CD14-positive monocyte (primary cell): ENCODE results near the gene PRKG2. TPM values are rescaled to one million over a fixed set of nuclear protein-coding genes. Genes with fewer than 3 reads are reported as not detected.

Source experiments
- DNase-seq, 3 donors: peaks; one replicate each; pipeline ENCODE4 v3.0.0-alpha.2; 2011 to 2022
- H2AFZ ChIP-seq: 2 replicates; pipeline ENCODE4 v1.6.0; 2012; ENCODE audit warnings: mild to moderate bottlenecking, low read depth, low read length, inconsistent platforms; ENCODE audit not compliant: insufficient read depth, poor library complexity, severe bottlenecking
- H3K27ac ChIP-seq, 2 donors: 1 replicate in 1 of 2; 2 replicates in 1 of 2; pipeline ENCODE4 v1.5.1; 2012 to 2013; ENCODE audit warnings: low read length in 2 of 2, control low read depth in 1 of 2, inconsistent platforms in 1 of 2, low read depth in 1 of 2, mild to moderate bottlenecking in 1 of 2
- H3K27me3 ChIP-seq, 2 donors: one replicate each; pipeline versions ENCODE4 v1.6.0 to v1.6.1; 2011 to 2013; ENCODE audit warnings: low read length in 2 of 2; ENCODE audit not compliant: control insufficient read depth in 2 of 2, insufficient read depth in 2 of 2
- H3K36me3 ChIP-seq, 2 donors: replicated peaks in 1 of 2; 1 replicate in 1 of 2; 2 replicates in 1 of 2; pipeline versions ENCODE4 v1.5.1 to v1.6.1; 2012 to 2013; ENCODE audit warnings: low read length in 2 of 2, control low read depth in 1 of 2, inconsistent platforms in 1 of 2, mild to moderate bottlenecking in 1 of 2; ENCODE audit not compliant: insufficient read depth in 2 of 2, control insufficient read depth in 1 of 2
- H3K4me1 ChIP-seq, 2 donors: 1 replicate in 1 of 2; 2 replicates in 1 of 2; pipeline versions ENCODE4 v1.5.1 to v1.6.1; 2012 to 2013; ENCODE audit warnings: low read length in 2 of 2, control low read depth in 1 of 2, inconsistent platforms in 1 of 2, mild to moderate bottlenecking in 1 of 2, moderate library complexity in 1 of 2; ENCODE audit not compliant: insufficient read depth in 2 of 2, control insufficient read depth in 1 of 2
- H3K4me2 ChIP-seq: replicated peaks from 2 replicates; pipeline ENCODE3; 2012; ENCODE audit warnings: low read length, moderate library complexity, mild to moderate bottlenecking; ENCODE audit not compliant: poor library complexity, severe bottlenecking; ENCODE audit errors: extremely low read depth
- H3K4me3 ChIP-seq, 3 experiments: fragments of 200-600 bp in 1 of 3; sonication (generic) in 1 of 3; replicated peaks in 1 of 3; 1 replicate in 2 of 3; 2 replicates in 1 of 3; pipeline ENCODE4 v1.5.1; 2011 to 2013; ENCODE audit warnings: low read length in 3 of 3, mild to moderate bottlenecking in 3 of 3, control low read depth in 2 of 3, low read depth in 2 of 3, inconsistent platforms in 1 of 3, moderate library complexity in 1 of 3
- H3K79me2 ChIP-seq: 2 replicates; pipeline ENCODE4 v1.6.0; 2012; ENCODE audit warnings: mild to moderate bottlenecking, control low read depth, inconsistent platforms, low read length, moderate library complexity; ENCODE audit not compliant: insufficient read depth
- H3K9ac ChIP-seq: 2 replicates; pipeline ENCODE4 v1.6.0; 2017; ENCODE audit warnings: low read length, mild to moderate bottlenecking; ENCODE audit not compliant: insufficient read depth, poor library complexity, severe bottlenecking
- H3K9me3 ChIP-seq, 2 donors: replicated peaks in 1 of 2; 1 replicate in 1 of 2; 2 replicates in 1 of 2; pipeline versions ENCODE4 v1.5.1 to v1.6.1; 2012 to 2013; ENCODE audit warnings: low read length in 2 of 2, control low read depth in 1 of 2; ENCODE audit not compliant: control insufficient read depth in 1 of 2, insufficient read depth in 1 of 2
- H4K20me1 ChIP-seq: 2 replicates; pipeline ENCODE4 v1.6.0; 2012; ENCODE audit warnings: mild to moderate bottlenecking, low read length, control low read depth, moderate library complexity; ENCODE audit not compliant: insufficient read depth
- H3K27ac Mint-ChIP-seq, 7 donors: one replicate each; pipeline ENCODE4 v1.8.0; 2020; ENCODE audit warnings: mild to moderate bottlenecking in 7 of 7, mixed read lengths in 7 of 7, moderate library complexity in 6 of 7, inconsistent platforms in 2 of 7
- H3K27me3 Mint-ChIP-seq, 3 donors: one replicate each; pipeline ENCODE4 v1.8.0; 2021 to 2022; ENCODE audit warnings: low read depth in 3 of 3, mild to moderate bottlenecking in 3 of 3, mixed read lengths in 3 of 3, moderate library complexity in 3 of 3, inconsistent platforms in 1 of 3
- H3K36me3 Mint-ChIP-seq, 2 donors: one replicate each; pipeline ENCODE4 v1.8.0; 2020; ENCODE audit warnings: mixed read lengths in 2 of 2, inconsistent platforms in 1 of 2, mild to moderate bottlenecking in 1 of 2
- H3K4me1 Mint-ChIP-seq: one replicate; pipeline ENCODE4 v1.8.0; 2020; ENCODE audit warnings: mild to moderate bottlenecking, mixed read lengths
- H3K4me3 Mint-ChIP-seq, 2 donors: one replicate each; pipeline ENCODE4 v1.8.0; 2020; ENCODE audit warnings: mild to moderate bottlenecking in 2 of 2, mixed read lengths in 2 of 2, moderate library complexity in 1 of 2
- H3K9me3 Mint-ChIP-seq, 7 donors: one replicate each; pipeline ENCODE4 v1.8.0; 2020 to 2022; ENCODE audit warnings: mixed read lengths in 7 of 7, mild to moderate bottlenecking in 6 of 7, moderate library complexity in 6 of 7, inconsistent platforms in 2 of 7
- WGBS: methylation state at CpG from one replicate; pipeline ENCODE4 v1.1.5; 2013; ENCODE audit warnings: missing lambda C conversion rate; ENCODE audit not compliant: insufficient coverage; 5-methylcytosine and 5-hydroxymethylcytosine counted together
- intact Hi-C, 2 donors: fragments of 100-400 bp; cut with micrococcal nuclease; formaldehyde crosslinking; loops; one replicate each; pipeline versions ENCODE4 v1.15.0 to v1.15.1; 2023
- polyA plus RNA-seq, 3 donors: library from polyadenylated mRNA; depleted of rRNA in 1 of 3; unstranded in 2 of 3; stranded (reverse) in 1 of 3; fragments of 300-500 nt in 2 of 3; fragments of >200 nt in 1 of 3; fragmentation: Illumina TruSeq in 2 of 3; gene quantifications; 1 replicate in 2 of 3; 2 replicates in 1 of 3; pipeline ENCODE4 v1.2.3, GENCODE V29; 2012 to 2021
- TF ChIP-seq, protein P1 (sequence below): fragments of 200-600 bp; IDR thresholded peaks from one replicate; pipeline ENCODE4 v1.8.0; 2022; ENCODE audit warnings: antibody characterized with exemption, mild to moderate bottlenecking

Gene PRKG2
- polyA plus RNA-seq, 3 donors, result 0.10 TPM; not detected in 2

DNA sequence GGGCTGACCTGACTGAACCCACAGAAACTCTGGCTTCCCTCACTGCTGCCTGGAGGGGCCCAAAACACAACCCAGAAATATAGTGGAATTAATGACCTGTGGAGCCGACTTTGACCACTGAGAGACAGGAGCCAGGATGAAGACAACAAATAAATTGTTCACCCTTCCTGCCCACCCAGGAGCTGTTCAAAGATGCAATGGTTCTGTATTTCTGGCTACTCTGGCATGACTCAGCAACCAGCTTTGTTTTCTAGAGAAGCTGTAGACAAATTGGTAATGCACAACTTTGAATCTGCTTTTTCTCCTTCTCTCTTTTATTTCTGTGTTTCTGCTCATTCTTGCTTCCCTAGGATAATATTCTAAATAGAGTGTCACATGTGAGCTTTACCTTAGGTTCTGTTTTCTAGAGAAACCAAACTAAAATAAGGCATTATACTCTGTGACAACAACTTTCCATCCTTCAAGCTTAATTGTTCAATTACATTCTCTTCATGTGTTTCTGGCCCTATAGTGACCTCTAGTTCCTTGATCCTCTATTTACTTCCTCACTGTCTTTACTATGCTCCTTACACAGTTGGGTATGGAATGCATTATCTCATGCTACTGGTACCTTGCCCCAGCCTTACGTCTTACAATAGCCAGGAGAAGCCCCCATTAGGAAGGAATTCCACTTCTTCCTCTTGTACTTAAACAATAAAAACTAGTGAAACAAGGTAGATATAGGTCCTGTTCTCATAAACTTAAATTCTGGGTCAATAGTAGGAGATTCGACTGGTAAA, 6.5 kb upstream of the PRKG2 start:
- Mint-ChIP-seq H3K4me1 (no peaks in the 10 kb centered on the region), H3K27me3 (peaks cover 6 to 13% (median 6%) of the 10 kb centered on the region in 3 donors), H3K9me3 (peaks cover 2 to 9% (median 5%) of the 10 kb centered on the region in 7 donors), H3K4me3 (no peak overlapping the region), H3K27ac (no peak overlapping the region), H3K36me3 (no peaks in the 10 kb centered on the region)
- TF ChIP-seq, protein P1, sequence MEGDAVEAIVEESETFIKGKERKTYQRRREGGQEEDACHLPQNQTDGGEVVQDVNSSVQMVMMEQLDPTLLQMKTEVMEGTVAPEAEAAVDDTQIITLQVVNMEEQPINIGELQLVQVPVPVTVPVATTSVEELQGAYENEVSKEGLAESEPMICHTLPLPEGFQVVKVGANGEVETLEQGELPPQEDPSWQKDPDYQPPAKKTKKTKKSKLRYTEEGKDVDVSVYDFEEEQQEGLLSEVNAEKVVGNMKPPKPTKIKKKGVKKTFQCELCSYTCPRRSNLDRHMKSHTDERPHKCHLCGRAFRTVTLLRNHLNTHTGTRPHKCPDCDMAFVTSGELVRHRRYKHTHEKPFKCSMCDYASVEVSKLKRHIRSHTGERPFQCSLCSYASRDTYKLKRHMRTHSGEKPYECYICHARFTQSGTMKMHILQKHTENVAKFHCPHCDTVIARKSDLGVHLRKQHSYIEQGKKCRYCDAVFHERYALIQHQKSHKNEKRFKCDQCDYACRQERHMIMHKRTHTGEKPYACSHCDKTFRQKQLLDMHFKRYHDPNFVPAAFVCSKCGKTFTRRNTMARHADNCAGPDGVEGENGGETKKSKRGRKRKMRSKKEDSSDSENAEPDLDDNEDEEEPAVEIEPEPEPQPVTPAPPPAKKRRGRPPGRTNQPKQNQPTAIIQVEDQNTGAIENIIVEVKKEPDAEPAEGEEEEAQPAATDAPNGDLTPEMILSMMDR, result no peak
- Histone ChIP-seq H2AFZ (no peak overlapping the region), H4K20me1 (no peaks in the 10 kb centered on the region), H3K27me3 (peaks cover 7 to 11% of the 10 kb centered on the region in 2 donors), H3K9ac (no peak overlapping the region), H3K27ac (no peak overlapping the region), H3K4me2 (no peak overlapping the region), H3K4me3 (no peak overlapping the region), H3K79me2 (no peaks in the 10 kb centered on the region), H3K4me1 (no peaks in the 10 kb centered on the region), H3K36me3 (no peaks in the 10 kb centered on the region), H3K9me3 (no peaks in the 10 kb centered on the region)
- intact Hi-C loops, result no loop called here
- WGBS, result 25% methylated on average over 1 of the region's 3 CpGs
- no peak for DNase-seq

DNA sequence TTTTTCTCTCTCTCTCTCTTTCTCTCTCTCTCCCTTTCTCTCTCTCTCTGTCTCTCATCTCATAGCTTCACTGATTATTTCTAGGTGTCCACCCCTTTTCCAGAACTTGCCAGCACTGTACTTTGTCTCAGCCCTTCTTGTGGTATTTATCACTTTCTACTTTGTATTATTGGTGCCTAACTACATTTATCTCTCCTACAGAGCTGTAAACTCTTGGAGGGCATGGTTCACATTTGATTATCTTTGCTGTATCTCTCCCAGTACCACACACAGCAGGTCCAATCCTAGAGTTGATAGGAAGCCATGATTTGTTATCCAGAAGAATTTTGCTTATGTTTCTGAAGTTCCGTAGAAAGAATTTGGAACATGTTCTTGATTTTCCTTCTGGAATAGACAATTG, 5.2 kb upstream of the PRKG2 start:
- peaks cover 0 to 1% of the 10 kb centered on the region in 2 donors for H3K4me1 ChIP-seq
- Mint-ChIP-seq H3K4me1 (peaks cover 6% of the 10 kb centered on the region), H3K9me3 (peaks cover 2 to 12% (median 5%) of the 10 kb centered on the region in 7 donors), H3K4me3 (no peak overlapping the region), H3K27ac (peak overlapping the region in 1 of 7 donors; percentile 19), H3K36me3 (no peaks in the 10 kb centered on the region), H3K27me3 (peaks cover 13 to 18% (median 18%) of the 10 kb centered on the region in 3 donors)
- no peak overlapping the region for H3K27ac ChIP-seq
- peaks cover 0 to 8% of the 10 kb centered on the region in 2 donors for H3K9me3 ChIP-seq
- no peak overlapping the region for H2AFZ ChIP-seq
- H3K36me3 ChIP-seq, result no peaks in the 10 kb centered on the region
- no peak overlapping the region for H3K4me2 ChIP-seq
- TF ChIP-seq, protein P1, result no peak
- no peak for DNase-seq
- WGBS, result no CpG with 5 or more reads among the region's 1 CpG
- intact Hi-C loops, result no loop called here
- no peak overlapping the region for H3K9ac ChIP-seq
- H3K79me2 ChIP-seq, result no peaks in the 10 kb centered on the region
- peaks cover 19 to 23% of the 10 kb centered on the region in 2 donors for H3K27me3 ChIP-seq
- H4K20me1 ChIP-seq, result no peaks in the 10 kb centered on the region
- H3K4me3 ChIP-seq, result no peak overlapping the region
